Gastroesophageal sphincter (tissue), 2 donors: ENCODE results near the gene WRNIP1.

Experiments
- EP300 ChIP-seq: sonication (generic); formaldehyde crosslinking; IDR thresholded peaks from one replicate; pipeline ENCODE4 v1.6.1; 2017; ENCODE audit warnings: antibody characterized with exemption, mild to moderate bottlenecking
- POLR2A ChIP-seq, 2 donors: fragments of 450-650 bp; IDR thresholded peaks; one replicate each; pipeline ENCODE4 v1.6.1; 2017; ENCODE audit warnings: antibody characterized with exemption in 2 of 2, mild to moderate bottlenecking in 2 of 2, moderate library complexity in 1 of 2
- POLR2AphosphoS5 ChIP-seq: sonication (generic); formaldehyde crosslinking; IDR thresholded peaks from one replicate; pipeline ENCODE4 v1.6.1; 2017; ENCODE audit warnings: antibody characterized with exemption

DNA sequence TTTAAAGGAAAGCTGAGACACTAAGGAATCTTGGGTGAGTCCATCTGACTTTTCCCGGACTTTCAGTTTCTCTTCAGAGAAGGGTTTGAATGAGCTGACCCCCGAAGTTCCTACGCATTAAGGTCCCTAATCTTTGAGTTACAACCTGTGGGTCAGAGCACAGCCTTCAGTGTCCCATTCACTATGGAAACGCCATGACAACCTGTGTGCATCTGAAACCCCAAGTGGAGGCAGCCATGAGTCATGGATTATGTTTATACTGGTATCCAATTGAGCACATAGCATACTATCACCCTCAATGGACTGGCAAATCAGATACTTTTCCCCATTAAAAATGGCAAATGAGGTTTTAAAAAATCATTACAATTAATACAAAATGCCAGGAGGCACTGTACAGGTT is 25.9 kb upstream of the WRNIP1 start:
- TF ChIP-seq EP300 (no peak), POLR2A (IDR thresholded peaks at IDR 0.05) (no peak), POLR2AphosphoS5 (no peak)
